GM21737 (cell line): ENCODE measurements around the gene ZNF641.

Source experiments
- ATAC-seq: cut with Tn5 transposase; IDR thresholded peaks from one replicate; pipeline ENCODE4 v1.9.1; 2021; ENCODE audit warnings: mild to moderate bottlenecking, moderate library complexity; ENCODE audit not compliant: unreplicated experiment

ZNF641 gene

DNA sequence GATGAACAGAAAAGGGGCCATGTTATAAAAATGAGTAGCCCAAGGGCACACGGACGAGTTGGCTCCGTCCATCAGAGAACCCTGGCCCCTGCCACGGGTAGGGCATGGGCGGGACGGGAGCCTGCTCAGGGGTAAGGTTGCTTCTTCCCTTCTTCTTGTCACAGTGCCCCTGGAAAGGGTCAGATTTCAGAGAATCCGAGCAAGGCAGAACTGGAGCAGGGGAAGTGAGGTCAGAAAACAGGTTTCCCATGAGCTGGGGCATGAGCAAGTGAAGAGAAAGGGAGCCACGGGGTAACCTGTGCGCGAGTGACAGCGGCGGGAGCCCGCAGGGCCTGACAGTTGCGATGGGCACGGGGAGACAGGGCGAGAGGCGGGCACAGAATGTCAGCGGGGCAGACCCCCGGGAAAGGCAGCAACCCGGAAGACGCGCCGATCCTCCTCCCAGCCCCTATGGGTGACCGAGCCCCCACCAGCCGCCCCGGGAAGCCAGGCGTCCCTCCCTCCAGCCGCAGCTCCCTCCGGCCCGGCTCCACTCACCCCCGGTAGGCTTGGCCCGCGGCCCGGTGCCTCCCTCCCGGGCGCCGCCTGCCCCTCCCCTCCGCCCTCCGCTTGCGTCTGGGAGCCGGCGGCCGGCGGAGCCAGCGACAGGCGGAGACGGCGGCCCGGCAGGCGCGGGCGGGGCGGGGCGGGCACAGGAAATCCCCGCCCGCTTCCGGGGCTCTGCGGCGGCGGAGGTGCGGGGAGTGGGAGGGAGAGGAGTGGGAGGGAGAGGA is at the start of gene ZNF641:
Gene ZNF641 (minus strand): TSS at position 671 of the 773 bp plus-strand sequence. CDS start 2,829 bp downstream, outside the sequence.
- ATAC-seq, result peak; percentile 85

GRCh38 chr12:48390026-48390425 is 39.3 kb upstream of the ZNF641 start:
- ATAC-seq, result no peak

DNA sequence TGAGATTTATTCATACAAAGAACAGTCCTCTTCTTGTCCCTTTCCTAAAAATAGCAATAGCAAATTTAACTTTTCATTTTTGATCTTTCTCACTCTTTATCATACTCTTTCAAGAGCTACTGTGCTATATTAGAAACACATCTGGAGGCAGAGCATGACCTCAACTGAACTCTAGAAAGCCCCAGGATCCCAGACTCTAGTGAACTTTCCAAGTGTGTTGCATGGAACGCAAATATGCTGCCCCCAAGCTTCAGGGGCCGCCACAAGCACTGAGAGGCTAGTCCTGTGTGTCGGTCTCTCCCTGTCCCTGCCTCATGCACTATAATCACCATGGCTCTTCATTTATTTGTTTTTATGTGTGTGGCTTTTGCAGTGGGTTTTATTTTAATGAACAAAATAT is 38.7 kb upstream of the ZNF641 start:
- ATAC-seq, result no peak

- ATAC-seq, result no peak
Measured at GRCh38 chr12:48388938-48389337, 38.2 kb upstream of the ZNF641 start.

- ATAC-seq, result no peak
Measured at GRCh38 chr12:48388460-48388859, 37.7 kb upstream of the ZNF641 start.

GRCh38 chr12:48380596-48380995 is 29.9 kb upstream of the ZNF641 start:
- no peak for ATAC-seq

GRCh38 chr12:48379794-48380193 is 29.1 kb upstream of the ZNF641 start:
- no peak for ATAC-seq

- ATAC-seq, result no peak
Measured at GRCh38 chr12:48377646-48378045, 26.9 kb upstream of the ZNF641 start.

DNA sequence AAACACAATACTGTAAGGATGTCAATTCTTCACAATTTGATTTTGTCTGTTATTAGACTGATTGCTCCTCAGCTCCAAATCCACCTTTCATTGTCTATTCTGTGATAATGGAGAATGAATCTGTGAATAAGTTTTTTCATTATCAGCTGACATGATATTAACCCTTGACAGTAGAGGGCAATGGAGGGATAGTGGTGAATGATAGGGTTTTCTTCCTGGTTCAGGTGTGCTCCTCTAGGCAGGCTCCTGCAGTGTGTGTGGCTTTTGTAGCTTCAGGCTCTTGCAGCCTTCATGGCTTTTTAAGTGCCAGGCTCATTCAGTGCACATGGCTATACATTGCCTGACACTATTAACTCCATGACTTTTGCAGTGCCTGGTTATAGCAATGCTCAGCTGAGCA is 23.4 kb upstream of the ZNF641 start:
- ATAC-seq, result no peak

GRCh38 chr12:48366131-48366530 is 15.4 kb upstream of the ZNF641 start:
- ATAC-seq, result no peak

GRCh38 chr12:48361664-48362339 is 11.1 kb upstream of the ZNF641 start:
- ATAC-seq, result no peak

- no peak for ATAC-seq
Measured at GRCh38 chr12:48358937-48359513, 8.3 kb upstream of the ZNF641 start.

GRCh38 chr12:48356041-48356768 is 5.5 kb upstream of the ZNF641 start:
- ATAC-seq, result no peak

DNA sequence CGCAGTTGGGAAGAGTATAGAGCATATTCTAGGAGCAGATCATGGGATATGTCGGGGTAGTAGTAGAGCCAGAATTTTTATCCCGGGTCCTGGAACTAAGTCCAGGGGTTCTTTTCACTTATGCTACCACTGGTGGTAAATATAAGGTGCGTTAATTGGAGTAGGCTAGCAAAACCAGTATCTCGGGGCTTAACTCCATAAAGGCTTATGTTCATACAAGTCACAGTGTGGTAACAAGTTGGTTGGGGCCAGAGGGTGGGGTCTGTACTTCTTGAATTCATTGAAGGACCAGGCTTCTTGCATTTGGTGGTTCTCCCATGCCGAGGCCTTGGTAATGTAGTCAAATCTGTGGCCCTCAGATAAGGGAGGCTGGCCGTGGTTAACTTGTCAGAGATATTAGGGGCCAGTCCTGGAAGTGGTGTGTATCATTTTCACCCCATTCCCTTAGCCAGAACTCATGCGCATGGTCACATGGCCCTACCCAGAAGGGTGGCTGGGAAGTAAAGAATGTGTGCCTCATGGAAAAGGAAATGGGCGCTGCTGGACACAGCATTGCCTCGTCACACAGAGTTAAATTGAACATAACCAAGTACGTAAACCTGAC is 1.5 kb upstream of the ZNF641 start:
- ATAC-seq, result no peak

DNA sequence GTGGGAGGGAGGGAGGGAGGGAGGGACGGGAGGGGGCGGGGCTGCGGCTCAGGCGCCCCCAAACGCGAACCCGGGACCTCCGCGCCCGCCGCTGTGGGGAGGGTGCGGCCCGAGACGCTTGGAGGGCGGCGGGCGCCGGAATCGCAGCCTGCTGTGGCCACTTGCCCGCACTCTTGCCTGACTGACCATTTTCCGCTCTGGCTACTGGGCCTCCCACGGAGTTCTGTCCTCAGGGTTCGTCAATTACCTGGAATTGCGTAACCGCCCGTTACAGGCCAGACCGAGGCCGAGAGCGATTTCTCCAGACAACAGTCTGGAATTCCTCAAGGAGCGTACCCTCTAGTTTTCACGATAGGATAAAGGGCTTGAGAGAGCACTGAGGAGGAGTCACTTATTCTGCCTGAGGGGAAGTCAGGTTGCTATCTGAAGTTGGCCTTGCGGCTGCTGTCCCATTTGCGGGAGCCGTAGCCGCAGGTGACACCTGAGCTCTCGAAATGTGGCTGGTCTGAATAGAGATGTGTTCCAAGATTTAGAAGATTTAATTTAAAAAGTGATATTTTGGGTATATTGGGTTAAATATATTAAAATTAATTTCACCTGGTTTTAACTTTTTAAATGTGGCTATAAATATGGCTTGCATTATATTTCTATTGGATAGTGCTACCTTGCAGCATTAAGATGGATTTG is 446 bp upstream of the ZNF641 start:
- peak; percentile 40 for ATAC-seq

DNA sequence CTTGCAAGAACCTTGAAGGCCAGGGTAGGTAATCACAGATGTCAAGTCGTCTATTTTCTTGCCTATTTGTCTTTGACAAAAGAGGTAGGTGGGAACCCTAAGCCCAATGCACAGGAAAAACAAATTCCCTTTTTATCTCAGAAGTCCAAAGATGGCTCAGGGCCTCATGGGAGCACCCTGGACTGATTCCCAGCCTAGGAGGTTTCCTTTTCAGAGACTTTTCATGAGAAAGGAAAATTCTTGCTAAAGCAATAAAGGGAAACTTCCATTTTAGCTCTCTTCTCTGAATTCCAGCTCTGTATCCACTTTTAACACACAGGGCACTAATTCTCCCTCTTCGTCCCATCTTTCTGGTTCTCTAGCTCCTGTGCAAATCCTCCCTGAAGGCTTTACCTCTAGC is 1.2 kb downstream of the ZNF641 start:
- no peak for ATAC-seq

- ATAC-seq, result no peak
Measured at GRCh38 chr12:48342980-48343379, 7.7 kb downstream of the ZNF641 start.

DNA sequence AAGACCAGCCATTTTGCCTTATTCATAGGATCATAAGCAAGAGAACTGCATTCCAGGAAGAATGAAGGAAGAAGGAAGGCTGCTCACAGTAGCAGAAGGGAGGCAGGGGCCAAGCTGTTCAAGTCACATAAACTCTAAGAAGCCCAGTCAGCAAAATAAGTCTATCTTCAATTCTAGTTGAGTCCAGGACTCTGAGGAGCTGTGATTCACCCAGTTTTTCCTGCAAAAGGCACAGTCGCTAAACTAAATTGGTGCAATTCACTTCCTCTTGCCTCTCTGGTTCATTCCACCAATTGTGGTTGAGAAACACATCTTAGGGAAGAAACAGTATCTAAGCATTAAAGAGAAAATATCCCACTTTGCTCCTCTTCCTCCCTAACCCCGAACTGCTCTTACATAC is 9.8 kb downstream of the ZNF641 start:
- no peak for ATAC-seq

DNA sequence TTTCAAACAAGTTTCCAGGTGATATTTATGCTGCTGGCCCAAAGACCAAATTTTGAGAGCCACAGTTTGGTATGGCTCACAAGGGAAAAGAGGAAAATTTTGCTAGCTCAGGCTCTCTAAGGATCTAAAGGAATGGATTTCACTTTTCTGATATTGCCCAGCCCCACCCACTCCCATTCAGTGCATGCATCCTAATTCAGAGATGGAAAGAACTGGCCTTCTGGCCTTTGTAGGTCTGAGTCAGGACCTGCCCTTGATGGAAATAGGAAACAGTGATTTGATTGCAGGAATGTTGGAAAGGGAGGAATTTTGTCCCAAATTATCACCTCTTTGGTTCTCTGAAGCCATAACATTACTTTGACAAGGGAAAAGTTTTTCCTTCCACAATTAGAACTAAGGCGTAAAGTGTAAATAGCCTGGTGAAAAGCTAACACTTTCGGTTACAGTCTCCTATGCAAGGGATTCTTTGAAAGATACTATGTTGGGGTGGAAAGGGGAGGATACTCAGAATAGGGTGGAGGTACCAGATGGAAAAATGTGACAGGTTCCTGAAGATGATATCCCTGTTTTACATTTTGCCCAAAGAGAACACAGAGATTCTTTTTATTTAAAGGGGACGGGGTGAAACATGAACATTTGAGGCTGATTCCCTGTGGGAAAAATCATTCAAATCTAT is 11.1 kb downstream of the ZNF641 start:
- ATAC-seq, result no peak

DNA sequence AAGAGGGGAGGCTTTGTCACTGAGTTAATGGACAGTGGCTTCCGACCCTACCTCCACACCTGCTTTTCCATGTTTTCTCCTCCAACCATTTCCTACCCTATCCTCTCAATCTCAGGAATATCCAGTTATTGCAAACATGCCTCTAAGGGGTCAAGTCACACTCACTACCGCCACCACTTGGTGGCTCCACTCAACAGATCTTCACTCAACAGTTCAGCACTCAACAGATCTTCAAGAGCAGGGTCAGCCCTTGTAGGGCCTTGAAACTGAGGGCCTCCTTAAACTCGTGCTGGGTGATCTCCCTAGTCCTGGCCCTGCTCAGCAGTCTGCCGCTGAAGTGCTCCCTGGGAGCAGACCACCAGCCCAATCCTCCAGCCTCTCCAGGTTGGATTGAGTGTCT is 14.2 kb downstream of the ZNF641 start:
- no peak for ATAC-seq
